Stimulated activated CD8-positive, alpha-beta memory T cell treated with anti-CD3 and anti-CD28 coated beads, Interleukin-2, amount 100 ng/mL, for 1 hour (primary cell): ENCODE measurements around the gene FAM78A.
"Not testable (repeated sequence)": the region's sequence is repeated elsewhere in the genome, so short reads cannot be mapped to it uniquely, and the experiment has no call there.

Source experiments
- DNase-seq, 2 donors: peaks; one replicate each; pipeline ENCODE4 v3.0.0-alpha.2; 2020; ENCODE audit warnings: low read depth in 2 of 2

The FAM78A gene

GRCh38 chr9:131266266-131267229, 9.8 kb downstream of the FAM78A start:
- DNase-seq, result no peak

- no peak for DNase-seq
Measured at GRCh38 chr9:131264231-131264630, 12.1 kb downstream of the FAM78A start.

GRCh38 chr9:131263701-131264100, 12.6 kb downstream of the FAM78A start:
- DNase-seq, result no peak

GRCh38 chr9:131263033-131263343, 13.3 kb downstream of the FAM78A start:
- DNase-seq, result not testable (repeated sequence)

GRCh38 chr9:131262327-131263032, 13.8 kb downstream of the FAM78A start:
- DNase-seq, result no peak

GRCh38 chr9:131260751-131261452, 15.4 kb downstream of the FAM78A start:
- DNase-seq, result no peak

GRCh38 chr9:131259916-131260597, 16.3 kb downstream of the FAM78A start:
- DNase-seq, result no peak

- no peak for DNase-seq
Measured at GRCh38 chr9:131259432-131259898, 16.8 kb downstream of the FAM78A start.

- DNase-seq, result no peak
Measured at GRCh38 chr9:131258698-131259431, 17.4 kb downstream of the FAM78A start.

GRCh38 chr9:131258186-131258585, 18.1 kb downstream of the FAM78A start:
- no peak for DNase-seq

- DNase-seq, result no peak
Measured at GRCh38 chr9:131257266-131258025, 18.9 kb downstream of the FAM78A start.

- DNase-seq, result no peak
Measured at GRCh38 chr9:131255676-131256197, 20.6 kb downstream of the FAM78A start.

GRCh38 chr9:131254626-131255025, 21.7 kb downstream of the FAM78A start:
- DNase-seq, result no peak

GRCh38 chr9:131253891-131254491, 22.3 kb downstream of the FAM78A start:
- DNase-seq, result no peak

GRCh38 chr9:131252120-131252519, 24.2 kb downstream of the FAM78A start:
- no peak for DNase-seq

- DNase-seq, result no peak
Measured at GRCh38 chr9:131246618-131247017, 29.7 kb downstream of the FAM78A start.

- DNase-seq, result not testable (repeated sequence)
Measured at GRCh38 chr9:131244331-131244730, 32.0 kb downstream of the FAM78A start.

- DNase-seq, result no peak
Measured at GRCh38 chr9:131240047-131240921, 36.0 kb downstream of the FAM78A start.
